CD4-positive, alpha-beta memory T cell (primary cell): ENCODE measurements around the gene TMBIM1. TPM values are rescaled to one million over a fixed set of nuclear protein-coding genes. Genes with fewer than 3 reads are reported as not detected.
"Not testable (repeated sequence)": the region's sequence is repeated elsewhere in the genome, so short reads cannot be mapped to it uniquely, and the experiment has no call there.

Experiments
- CTCF ChIA-PET: fragments of 350-600 bp; sonication (Branson Sonifier 250); formaldehyde crosslinking; loops from one replicate; lab custom pipeline; 2021; ENCODE audit warnings: inconsistent platforms; ENCODE audit not compliant: partially characterized antibody; lab: Charles Lee
- POLR2A ChIA-PET: fragments of 350-600 bp; sonication (Branson Sonifier 250); formaldehyde crosslinking; loops from one replicate; lab custom pipeline; 2021; ENCODE audit not compliant: partially characterized antibody; lab: Charles Lee
- DNase-seq, 5 donors: peaks; one replicate each; pipeline versions ENCODE4 v3.0.0 to v3.0.0-alpha.2; 2020 to 2022; ENCODE audit warnings: mixed read lengths in 1 of 5
- H3K27ac ChIP-seq: one replicate; pipeline ENCODE4 v1.7.0; 2013; ENCODE audit warnings: low read depth, low read length
- H3K27me3 ChIP-seq: 2 replicates; pipeline ENCODE4 v1.7.0; 2013; ENCODE audit warnings: mild to moderate bottlenecking, low read length, moderate library complexity; ENCODE audit not compliant: insufficient read depth
- H3K36me3 ChIP-seq: 2 replicates; pipeline ENCODE4 v1.7.0; 2013; ENCODE audit warnings: mild to moderate bottlenecking, low read length, moderate library complexity; ENCODE audit not compliant: insufficient read depth
- H3K4me1 ChIP-seq: 2 replicates; pipeline ENCODE4 v1.7.0; 2013; ENCODE audit warnings: mild to moderate bottlenecking, low read length, moderate library complexity; ENCODE audit not compliant: insufficient read depth
- H3K4me3 ChIP-seq, 2 donors: one replicate each; pipeline ENCODE4 v1.7.0; 2013; ENCODE audit warnings: low read length in 2 of 2, mild to moderate bottlenecking in 1 of 2
- H3K9me3 ChIP-seq, 2 donors: one replicate each; pipeline ENCODE4 v1.7.0; 2013; ENCODE audit warnings: low read length in 2 of 2, control low read depth in 1 of 2; ENCODE audit not compliant: control insufficient read depth in 1 of 2
- H3K27ac Mint-ChIP-seq, 7 donors: one replicate each; pipeline ENCODE4 v1.8.0; 2020 to 2021; ENCODE audit warnings: mixed read lengths in 7 of 7, mild to moderate bottlenecking in 6 of 7, inconsistent platforms in 3 of 7, moderate library complexity in 3 of 7
- H3K27me3 Mint-ChIP-seq, 2 donors: one replicate each; pipeline ENCODE4 v1.8.0; 2020 to 2021; ENCODE audit warnings: mixed read lengths in 2 of 2
- H3K36me3 Mint-ChIP-seq, 2 donors: one replicate each; pipeline ENCODE4 v1.8.0; 2020 to 2021; ENCODE audit warnings: mixed read lengths in 2 of 2, inconsistent platforms in 1 of 2, mild to moderate bottlenecking in 1 of 2
- H3K4me1 Mint-ChIP-seq, 4 donors: one replicate each; pipeline ENCODE4 v1.8.0; 2020 to 2021; ENCODE audit warnings: mixed read lengths in 4 of 4, mild to moderate bottlenecking in 1 of 4
- H3K4me3 Mint-ChIP-seq, 8 donors: one replicate each; pipeline ENCODE4 v1.8.0; 2020 to 2021; ENCODE audit warnings: mixed read lengths in 8 of 8, mild to moderate bottlenecking in 7 of 8, moderate library complexity in 6 of 8, inconsistent platforms in 3 of 8
- H3K9me3 Mint-ChIP-seq, 8 donors: one replicate each; pipeline ENCODE4 v1.8.0; 2020 to 2021; ENCODE audit warnings: mixed read lengths in 8 of 8, mild to moderate bottlenecking in 5 of 8, inconsistent platforms in 3 of 8, moderate library complexity in 1 of 8
- intact Hi-C: fragments of 100-400 bp; cut with micrococcal nuclease; formaldehyde crosslinking; loops from one replicate; pipeline ENCODE4 v1.15.1; 2023
- polyA plus RNA-seq, 2 donors: library from polyadenylated mRNA; unstranded; fragments of 300-500 nt; fragmentation: Illumina TruSeq; gene quantifications; one replicate each; pipeline ENCODE4 v1.2.3, GENCODE V29; 2021
- total RNA-seq, 2 experiments: library from RNA; stranded (reverse); gene quantifications; one replicate each; pipeline ENCODE4 v1.2.3, GENCODE V29; 2021

Gene TMBIM1
- total and polyA plus RNA-seq, 4 experiments from 2014 or later, result 140 to 220 (median 160) TPM

- H3K4me1 Mint-ChIP-seq, result peaks cover 26 to 49% (median 37%) of the 10 kb centered on the region in 4 donors
- DNase-seq, result no peak
- intact Hi-C loops, result loop anchor here (5.0 kb wide), 1 partner anchor 1113 kb away; the partner anchor contains the start of gene DNPEP
- H3K27ac ChIP-seq, result no peak overlapping the region
- H3K27ac Mint-ChIP-seq, result peak overlapping the region in 5 of 7 donors; percentile 54 to 87 (median 68)
- H3K36me3 Mint-ChIP-seq, result peaks cover 41 to 73% of the 10 kb centered on the region in 2 donors
- H3K27me3 ChIP-seq, result no peaks in the 10 kb centered on the region
- H3K9me3 Mint-ChIP-seq, result no peaks in the 10 kb centered on the region
- ChIA-PET POLR2A (interaction anchor here (2.0 to 9.5 kb wide), 4 partner anchors 11 to 122 kb away, joined by 8 to 188 read pairs (median 124); partner anchors contain the start of genes CATIP and TMBIM1), CTCF (interaction anchor here (0.7 to 7.5 kb wide), 16 partner anchors 17 to 574 kb away, joined by 3 to 446 read pairs (median 6); partner anchors contain the start of genes ARPC2, CATIP and TMBIM1)
- H3K4me3 Mint-ChIP-seq, result peak overlapping the region in 1 of 8 donors; percentile 12
- H3K9me3 ChIP-seq, result no peaks in the 10 kb centered on the region
- H3K27me3 Mint-ChIP-seq, result no peaks in the 10 kb centered on the region
- H3K4me1 ChIP-seq, result peaks cover 33% of the 10 kb centered on the region
- peaks cover 54% of the 10 kb centered on the region for H3K36me3 ChIP-seq
- no peak overlapping the region for H3K4me3 ChIP-seq
Observed at GRCh38 chr2:218273908-218274249, 18.4 kb downstream of the TMBIM1 start.

- H3K4me1 ChIP-seq, result peaks cover 34% of the 10 kb centered on the region
- not testable (repeated sequence) for H3K9me3 Mint-ChIP-seq, H3K27me3 Mint-ChIP-seq, H3K27ac ChIP-seq, H3K9me3 ChIP-seq, DNase-seq, H3K4me3 ChIP-seq, H3K27me3 ChIP-seq
- Mint-ChIP-seq H3K27ac (peak overlapping the region in 6 of 7 donors; percentile 65 to 92 (median 78)), H3K36me3 (peaks cover 40 to 70% of the 10 kb centered on the region in 2 donors), H3K4me1 (peaks cover 26 to 50% (median 38%) of the 10 kb centered on the region in 4 donors), H3K4me3 (peak overlapping the region in 1 of 8 donors; percentile 12)
- intact Hi-C loops, result loop anchor here (5.0 kb wide), 1 partner anchor 1114 kb away; the partner anchor contains the start of gene DNPEP
- CTCF ChIA-PET, result interaction anchor here (0.7 to 7.5 kb wide), 20 partner anchors 15 to 575 kb away, joined by 3 to 446 read pairs (median 6); partner anchors contain the start of genes ARPC2, CATIP, CTDSP1 and TMBIM1
- POLR2A ChIA-PET, result interaction anchor here (1.2 to 9.5 kb wide), 6 partner anchors 11 to 126 kb away, joined by 3 to 188 read pairs (median 44); partner anchors contain the start of genes CATIP, CTDSP1 and TMBIM1
- H3K36me3 ChIP-seq, result peaks cover 49% of the 10 kb centered on the region
Observed at GRCh38 chr2:218273214-218273907, 18.9 kb downstream of the TMBIM1 start.

- H3K36me3 ChIP-seq, result peaks cover 42% of the 10 kb centered on the region
- H3K27me3 ChIP-seq, result no peaks in the 10 kb centered on the region
- no peaks in the 10 kb centered on the region for H3K27me3 Mint-ChIP-seq
- no peaks in the 10 kb centered on the region for H3K9me3 ChIP-seq
- intact Hi-C loops, result loop anchor here (1.0 to 5.0 kb wide), 5 partner anchors 29 to 1115 kb away; partner anchors contain the start of genes CATIP and DNPEP
- peaks cover 34% of the 10 kb centered on the region for H3K4me1 ChIP-seq
- no peaks in the 10 kb centered on the region for H3K9me3 Mint-ChIP-seq
- H3K4me3 ChIP-seq, result no peak overlapping the region
- H3K27ac Mint-ChIP-seq, result peak overlapping the region; percentile 73 to 95 (median 82)
- H3K4me3 Mint-ChIP-seq, result peak overlapping the region in 5 of 8 donors; percentile 10 to 94 (median 54)
- peak; percentile 77 to 82 (median 78) for DNase-seq
- peaks cover 26 to 50% (median 39%) of the 10 kb centered on the region in 4 donors for H3K4me1 Mint-ChIP-seq
- peak overlapping the region; percentile 51 for H3K27ac ChIP-seq
- peaks cover 37 to 64% of the 10 kb centered on the region in 2 donors for H3K36me3 Mint-ChIP-seq
- CTCF ChIA-PET, result interaction anchor here (0.5 to 7.5 kb wide), 29 partner anchors 10 to 995 kb away, joined by 3 to 446 read pairs (median 5); partner anchors contain the start of genes ARPC2, CATIP, CTDSP1 and TMBIM1
- POLR2A ChIA-PET, result interaction anchor here (0.6 to 9.5 kb wide), 9 partner anchors 12 to 133 kb away, joined by 3 to 188 read pairs (median 17); partner anchors contain the start of genes ARPC2, CATIP, CTDSP1 and TMBIM1
Observed at GRCh38 chr2:218272531-218273212, 19.6 kb downstream of the TMBIM1 start.

- Histone ChIP-seq H3K36me3 (peaks cover 42% of the 10 kb centered on the region), H3K4me1 (peaks cover 34% of the 10 kb centered on the region), H3K4me3 (no peak overlapping the region), H3K27ac (peak overlapping the region; percentile 51), H3K27me3 (no peaks in the 10 kb centered on the region), H3K9me3 (no peaks in the 10 kb centered on the region)
- CTCF ChIA-PET, result interaction anchor here (0.5 to 7.5 kb wide), 24 partner anchors 10 to 996 kb away, joined by 3 to 446 read pairs (median 6); partner anchors contain the start of genes CATIP, CTDSP1 and TMBIM1
- no peak for DNase-seq
- POLR2A ChIA-PET, result interaction anchor here (0.6 to 9.5 kb wide), 11 partner anchors 13 to 133 kb away, joined by 3 to 188 read pairs (median 12); partner anchors contain the start of genes ARPC2, CATIP, CTDSP1 and TMBIM1
- H3K9me3 Mint-ChIP-seq, result no peaks in the 10 kb centered on the region
- H3K27me3 Mint-ChIP-seq, result no peaks in the 10 kb centered on the region
- H3K27ac Mint-ChIP-seq, result peak overlapping the region; percentile 18 to 96 (median 89)
- peak overlapping the region; percentile 50 to 95 (median 92) for H3K4me3 Mint-ChIP-seq
- intact Hi-C loops, result loop anchor here (1.0 to 5.0 kb wide), 6 partner anchors 29 to 1115 kb away; partner anchors contain the start of genes BCS1L, CATIP, DNPEP and ZNF142
- peaks cover 38 to 64% of the 10 kb centered on the region in 2 donors for H3K36me3 Mint-ChIP-seq
- H3K4me1 Mint-ChIP-seq, result peaks cover 30 to 57% (median 42%) of the 10 kb centered on the region in 4 donors
Observed at GRCh38 chr2:218271865-218272530, 20.3 kb downstream of the TMBIM1 start.

GRCh38 chr2:218271487-218271797, 20.9 kb downstream of the TMBIM1 start:
- Mint-ChIP-seq H3K4me1 (peaks cover 31 to 60% (median 43%) of the 10 kb centered on the region in 4 donors), H3K4me3 (peak overlapping the region; percentile 67 to 95 (median 92)), H3K27me3 (no peaks in the 10 kb centered on the region), H3K36me3 (peaks cover 36 to 62% of the 10 kb centered on the region in 2 donors), H3K9me3 (no peaks in the 10 kb centered on the region), H3K27ac (peak overlapping the region; percentile 18 to 96 (median 89))
- intact Hi-C loops, result loop anchor here (2.0 to 5.0 kb wide), 2 partner anchors 387 to 1116 kb away; partner anchors contain the start of genes BCS1L, DNPEP and ZNF142
- POLR2A ChIA-PET, result interaction anchor here (0.8 to 9.5 kb wide), 10 partner anchors 13 to 134 kb away, joined by 3 to 188 read pairs (median 14); partner anchors contain the start of genes ARPC2, CTDSP1 and TMBIM1
- peak overlapping the region; percentile 51 for H3K27ac ChIP-seq
- H3K9me3 ChIP-seq, result no peaks in the 10 kb centered on the region
- DNase-seq, result no peak
- CTCF ChIA-PET, result interaction anchor here (0.9 to 7.5 kb wide), 22 partner anchors 9 to 577 kb away, joined by 3 to 446 read pairs (median 7); partner anchors contain the start of genes CATIP and TMBIM1
- peaks cover 42% of the 10 kb centered on the region for H3K36me3 ChIP-seq
- peaks cover 34% of the 10 kb centered on the region for H3K4me1 ChIP-seq
- no peaks in the 10 kb centered on the region for H3K27me3 ChIP-seq
- peak overlapping the region in 1 of 2 donors; percentile 79 for H3K4me3 ChIP-seq
